ENCODE data around the gene SOAT1. TPM values are rescaled to one million over a fixed set of nuclear protein-coding genes. Genes with fewer than 3 reads are reported as not detected.
A peak's percentile ranks its signal among the peaks of the same experiment; 100 is the strongest.
"Not testable (repeated sequence)": the region's sequence is repeated elsewhere in the genome, so short reads cannot be mapped to it uniquely, and the experiment has no call there.

SOAT1 gene
- total and polyA plus RNA-seq, 5 experiments from 2014 or later: 42.0 to 80.1 (median 55.1) TPM

DNA sequence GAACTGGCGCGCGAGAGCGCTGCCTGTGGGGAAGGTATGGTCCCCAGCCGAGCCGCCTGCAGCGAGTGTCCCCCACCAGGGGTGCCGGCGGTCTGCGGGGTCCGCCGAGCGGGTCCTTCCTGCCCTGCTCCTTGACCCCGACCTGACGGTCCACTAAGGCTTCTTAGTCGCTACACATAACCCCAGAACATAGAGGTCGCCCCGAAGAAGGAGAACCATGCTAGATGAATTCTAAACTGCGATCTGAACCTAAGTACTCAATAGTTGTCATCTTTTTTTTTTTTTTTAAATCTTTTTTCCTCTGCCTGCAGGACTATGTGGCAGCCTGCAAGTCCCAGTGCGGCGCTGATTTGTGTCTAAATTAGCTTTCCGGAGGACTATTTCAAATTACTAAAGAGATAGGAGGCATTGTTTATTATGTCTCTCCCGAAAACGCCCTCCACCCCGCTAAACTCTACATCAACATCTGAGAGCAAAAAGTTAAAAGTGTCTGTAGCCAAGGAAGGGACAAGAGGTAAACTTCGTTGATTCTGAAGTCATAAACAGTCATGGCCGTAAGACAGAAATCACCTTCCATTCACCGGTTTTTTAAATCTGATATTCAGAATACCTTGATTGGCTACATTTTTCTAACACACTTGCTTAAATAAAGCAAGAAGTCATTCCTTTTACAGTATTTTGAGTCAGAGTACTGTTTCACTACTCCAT lies 72.7 kb downstream of the SOAT1 start:
- POLR2A ChIA-PET: interaction anchor here (0.5 to 2.9 kb wide), 12 partner anchors 19 to 824 kb away, joined by 3 to 41 read pairs (median 3); partner anchors contain the start of genes SOAT1 and TOR3A
- H3K4me1 Mint-ChIP-seq: peaks cover 0 to 19% (median 10%) of the 10 kb centered on the region in 4 donors
- H3K36me3 Mint-ChIP-seq: no peaks in the 10 kb centered on the region
- no peaks in the 10 kb centered on the region for H3K9me3 Mint-ChIP-seq
- peak; percentile 39 to 45 for ATAC-seq
- DNase-seq: no peak
- H3K4me3 Mint-ChIP-seq: peak overlapping the region; percentile 91 to 99 (median 98)
- peaks cover 0 to 1% (median 0%) of the 10 kb centered on the region in 5 donors for H3K27me3 Mint-ChIP-seq
- peak overlapping the region; percentile 100 for H3K27ac Mint-ChIP-seq

DNA sequence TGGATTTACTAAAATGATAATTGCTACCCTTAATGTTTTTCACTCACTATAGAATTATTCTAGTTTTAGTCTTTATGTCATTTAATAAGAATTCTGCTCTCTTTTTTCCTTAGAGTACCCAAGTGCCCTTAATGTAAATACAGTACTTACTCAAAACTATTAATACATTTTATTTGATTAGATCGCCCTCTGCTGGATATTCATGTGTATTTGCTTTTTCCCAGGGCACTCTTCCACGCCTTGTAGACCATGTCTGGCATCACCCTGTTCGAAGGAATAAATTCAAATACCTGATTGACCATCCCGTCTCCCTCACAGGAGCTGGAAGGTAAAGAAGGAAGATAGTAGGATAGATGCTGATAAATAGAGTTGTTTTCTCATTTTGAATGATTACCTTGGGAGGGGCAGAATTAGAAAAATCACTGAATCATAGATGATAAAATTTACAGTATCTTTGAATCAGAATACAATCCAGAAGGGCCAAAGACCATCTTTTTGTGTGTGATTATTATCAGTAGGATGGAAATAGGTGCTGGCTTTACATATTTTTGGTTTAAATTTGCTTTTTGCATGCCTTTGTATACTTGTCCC lies 76.2 kb downstream of the SOAT1 start:
- ATAC-seq (no peak), DNase-seq (peak in 8 of 10 donors; percentile 16 to 77 (median 52))
- Mint-ChIP-seq H3K36me3 (no peaks in the 10 kb centered on the region), H3K4me3 (peak overlapping the region in 1 of 10 donors; percentile 1), H3K4me1 (peaks cover 0 to 15% (median 10%) of the 10 kb centered on the region in 4 donors), H3K27me3 (peaks cover 0 to 1% (median 0%) of the 10 kb centered on the region in 5 donors), H3K9me3 (no peaks in the 10 kb centered on the region), H3K27ac (peak overlapping the region in 1 of 10 donors; percentile 65)
- POLR2A ChIA-PET: no interaction called here

- Mint-ChIP-seq H3K27me3 (peaks cover 0 to 1% (median 0%) of the 10 kb centered on the region in 5 donors), H3K4me1 (no peaks in the 10 kb centered on the region), H3K9me3 (no peaks in the 10 kb centered on the region), H3K27ac (no peak overlapping the region), H3K4me3 (no peak overlapping the region), H3K36me3 (no peaks in the 10 kb centered on the region)
- POLR2A ChIA-PET: no interaction called here
- ATAC-seq (no peak), DNase-seq (no peak)
These were observed 78.6 kb downstream of the SOAT1 start for GRCh38 chr1:179372160-179372559.

DNA sequence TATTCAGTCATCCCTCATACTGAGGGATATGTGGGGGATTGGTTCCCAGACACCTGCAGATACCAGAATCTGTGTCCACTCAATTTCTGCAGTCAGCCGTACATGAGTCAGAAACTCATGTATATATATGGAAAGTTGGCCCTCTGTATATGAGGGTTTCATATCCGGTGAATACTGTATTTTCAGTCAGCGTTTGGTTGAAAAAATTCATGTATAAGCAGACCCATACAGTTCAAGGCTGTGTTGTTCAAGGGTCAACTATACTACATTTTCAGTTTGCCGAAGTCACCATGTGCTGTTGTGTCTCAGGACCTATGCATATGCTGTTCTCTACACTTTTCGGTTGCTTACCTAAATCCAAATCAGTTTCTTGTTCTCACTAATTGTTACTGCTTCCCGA lies 82.6 kb downstream of the SOAT1 start:
- H3K36me3 Mint-ChIP-seq: no peaks in the 10 kb centered on the region
- ATAC-seq: no peak
- H3K27me3 Mint-ChIP-seq: no peaks in the 10 kb centered on the region
- no peak for DNase-seq
- no peak overlapping the region for H3K27ac Mint-ChIP-seq
- POLR2A ChIA-PET: no interaction called here
- H3K9me3 Mint-ChIP-seq: no peaks in the 10 kb centered on the region
- H3K4me1 Mint-ChIP-seq: no peaks in the 10 kb centered on the region
- H3K4me3 Mint-ChIP-seq: no peak overlapping the region

GRCh38 chr1:179380299-179380698 lies 86.7 kb downstream of the SOAT1 start:
- POLR2A ChIA-PET: no interaction called here
- no peak for DNase-seq
- H3K27me3 Mint-ChIP-seq: peaks cover 0 to 1% (median 0%) of the 10 kb centered on the region in 5 donors
- no peak for ATAC-seq
- no peaks in the 10 kb centered on the region for H3K9me3 Mint-ChIP-seq
- no peak overlapping the region for H3K27ac Mint-ChIP-seq
- H3K36me3 Mint-ChIP-seq: no peaks in the 10 kb centered on the region
- no peaks in the 10 kb centered on the region for H3K4me1 Mint-ChIP-seq
- no peak overlapping the region for H3K4me3 Mint-ChIP-seq

DNA sequence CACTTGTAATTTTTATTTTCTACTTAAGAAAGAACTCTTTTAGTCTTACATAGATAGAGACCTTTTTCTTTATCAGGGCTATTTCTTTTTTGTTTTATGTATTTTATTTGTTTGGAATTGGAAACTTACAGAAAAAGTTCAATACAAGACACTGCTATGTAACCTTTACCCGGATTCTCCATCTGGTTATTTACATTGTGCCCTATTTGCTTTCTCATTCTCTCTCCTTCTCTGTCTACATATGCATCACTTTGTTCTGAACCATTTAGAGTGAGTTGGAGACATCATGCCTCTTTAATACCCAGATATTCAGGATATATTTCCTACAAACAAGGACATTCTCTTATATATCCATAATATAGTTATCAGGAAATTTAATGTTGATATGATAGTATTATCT lies 90.4 kb downstream of the SOAT1 start:
- H3K27me3 Mint-ChIP-seq: peaks cover 0 to 1% (median 0%) of the 10 kb centered on the region in 5 donors
- POLR2A ChIA-PET: no interaction called here
- no peaks in the 10 kb centered on the region for H3K36me3 Mint-ChIP-seq
- H3K27ac Mint-ChIP-seq: no peak overlapping the region
- H3K9me3 Mint-ChIP-seq: no peaks in the 10 kb centered on the region
- ATAC-seq (no peak), DNase-seq (no peak)
- no peaks in the 10 kb centered on the region for H3K4me1 Mint-ChIP-seq
- no peak overlapping the region for H3K4me3 Mint-ChIP-seq

- H3K27me3 Mint-ChIP-seq: peaks cover 0 to 1% (median 0%) of the 10 kb centered on the region in 5 donors
- POLR2A ChIA-PET: no interaction called here
- H3K4me3 Mint-ChIP-seq: no peak overlapping the region
- no peaks in the 10 kb centered on the region for H3K36me3 Mint-ChIP-seq
- ATAC-seq (no peak), DNase-seq (no peak)
- peak overlapping the region in 1 of 10 donors; percentile 6 for H3K27ac Mint-ChIP-seq
- no peaks in the 10 kb centered on the region for H3K9me3 Mint-ChIP-seq
- H3K4me1 Mint-ChIP-seq: no peaks in the 10 kb centered on the region
These were observed 91.9 kb downstream of the SOAT1 start for GRCh38 chr1:179385510-179385909.

DNA sequence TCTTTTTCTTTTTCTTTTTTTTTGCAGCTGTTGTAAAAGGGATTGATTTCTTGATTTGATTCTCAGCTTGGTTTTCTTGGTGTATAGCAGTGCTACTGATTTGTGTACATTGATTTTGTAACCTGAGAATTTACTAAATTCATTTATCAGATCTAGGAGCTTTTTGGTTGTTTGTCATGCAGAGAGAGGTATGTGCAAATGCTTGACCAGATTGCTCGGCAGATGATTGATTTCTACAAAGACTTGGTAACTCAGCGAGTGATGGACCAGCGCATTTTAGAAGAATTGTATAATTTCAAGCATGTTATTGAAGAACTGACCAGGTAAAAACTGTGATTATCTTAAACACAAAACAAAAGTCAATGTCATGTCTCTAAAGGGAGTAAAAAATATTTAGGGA lies 100.1 kb downstream of the SOAT1 start:
- Mint-ChIP-seq H3K27me3 (peaks cover 4 to 17% (median 9%) of the 10 kb centered on the region in 5 donors), H3K36me3 (peaks cover 2 to 27% (median 21%) of the 10 kb centered on the region in 3 donors), H3K4me1 (no peaks in the 10 kb centered on the region), H3K9me3 (peaks cover 4 to 39% (median 19%) of the 10 kb centered on the region in 9 donors), H3K27ac (no peak overlapping the region), H3K4me3 (no peak overlapping the region)
- POLR2A ChIA-PET: no interaction called here
- DNase-seq (no peak), ATAC-seq (no peak)

GRCh38 chr1:179399399-179399798 lies 105.8 kb downstream of the SOAT1 start:
- H3K4me1 Mint-ChIP-seq, H3K27ac Mint-ChIP-seq, H3K36me3 Mint-ChIP-seq, DNase-seq, H3K4me3 Mint-ChIP-seq, ATAC-seq, POLR2A ChIA-PET: not testable (repeated sequence)
- Mint-ChIP-seq H3K9me3 (peaks cover 0 to 12% (median 0%) of the 10 kb centered on the region in 9 donors), H3K27me3 (peaks cover 2 to 18% (median 10%) of the 10 kb centered on the region in 5 donors)

Other genes with a start within 250 kb of the SOAT1 start
- 10 to 100 TPM; 21.5 to 25.1 TPM for gene TOR3A, start 211.7 kb upstream of the SOAT1 start, total RNA-seq
- 10 to 100 TPM; 27.6 to 40.5 (median 29.4) TPM for gene TOR3A, start 211.7 kb upstream of the SOAT1 start, polyA plus RNA-seq
- 10 to 100 TPM; 15.9 to 19.3 TPM for gene ABL2, start 64.1 kb upstream of the SOAT1 start, total RNA-seq
- 1 to 10 TPM in 2 of 3 donors, under 1 TPM in 1; 0.45 to 2.2 (median 2.0) TPM for gene ABL2, start 64.1 kb upstream of the SOAT1 start, polyA plus RNA-seq
- gene AXDND1, start 72.2 kb downstream of the SOAT1 start, total RNA-seq: under 1 TPM in 1 of 2 experiments, not detected in 1; 0.65 TPM
- gene AXDND1, start 72.2 kb downstream of the SOAT1 start, polyA plus RNA-seq: not detected

Data from naive thymus-derived CD8-positive, alpha-beta T cell (primary cell).